HEK293 (cell line): ENCODE results near the gene USP32.
"Not testable (repeated sequence)": the region's sequence is repeated elsewhere in the genome, so short reads cannot be mapped to it uniquely, and the experiment has no call there.

ENCODE experiments used
- CTCF ChIP-seq: fragments of 450-650 bp; formaldehyde crosslinking; IDR thresholded peaks from 2 replicates; pipeline ENCODE4 v1.5.1; 2016; ENCODE audit warnings: missing biosample characterization, missing genetic modification characterization
- REPIN1 ChIP-seq: fragments of 450-650 bp; formaldehyde crosslinking; IDR thresholded peaks from 2 replicates; pipeline ENCODE4 v1.5.1; 2017; ENCODE audit warnings: missing biosample characterization, missing genetic modification characterization, low read depth
- SCRT1 ChIP-seq: fragments of 450-650 bp; formaldehyde crosslinking; IDR thresholded peaks from 2 replicates; pipeline ENCODE4 v1.5.1; 2016; ENCODE audit warnings: missing biosample characterization, missing genetic modification characterization, borderline replicate concordance
- ZBTB17 ChIP-seq: fragments of 450-650 bp; formaldehyde crosslinking; IDR thresholded peaks from 2 replicates; pipeline ENCODE4 v1.5.1; 2016; ENCODE audit warnings: missing biosample characterization, missing genetic modification characterization
- ZNF133 ChIP-seq: fragments of 450-650 bp; formaldehyde crosslinking; IDR thresholded peaks from 2 replicates; pipeline ENCODE4 v1.5.1; 2016; ENCODE audit warnings: missing biosample characterization, missing genetic modification characterization
- ZNF24 ChIP-seq: fragments of 450-650 bp; formaldehyde crosslinking; IDR thresholded peaks from 2 replicates; pipeline ENCODE4 v1.5.1; 2016; ENCODE audit warnings: missing biosample characterization, missing genetic modification characterization
- ZNF660 ChIP-seq: fragments of 450-650 bp; IDR thresholded peaks from 2 replicates; pipeline ENCODE4 v1.5.1; 2018; ENCODE audit warnings: missing biosample characterization, mild to moderate bottlenecking, missing genetic modification characterization
- ZNF747 ChIP-seq: fragments of 450-650 bp; formaldehyde crosslinking; IDR thresholded peaks from 2 replicates; pipeline ENCODE4 v1.5.1; 2016; ENCODE audit warnings: missing biosample characterization, missing genetic modification characterization
- ZSCAN5A ChIP-seq: fragments of 450-650 bp; formaldehyde crosslinking; IDR thresholded peaks from 2 replicates; pipeline ENCODE4 v1.5.1; 2016; ENCODE audit warnings: missing biosample characterization, missing genetic modification characterization

- TF ChIP-seq REPIN1 (tag by site-specific recombination); CTCF (tag by site-specific recombination); SCRT1 (tag by site-specific recombination); ZNF24 (tag by site-specific recombination); ZNF133 (tag by site-specific recombination); ZBTB17 (tag by site-specific recombination); ZNF660 (tag by site-specific recombination); ZNF747 (tag by site-specific recombination); ZSCAN5A: not testable (repeated sequence)
Measured at GRCh38 chr17:60186372-60186771, 205.6 kb downstream of the USP32 start.
